Upper lobe of left lung (tissue), 4 donors: ENCODE data around the gene SMG5.

Experiments
- CTCF ChIP-seq, 6 experiments: fragments of 450-650 bp in 4 of 6; fragments of 200-600 bp in 2 of 6; sonication (generic) in 2 of 6; IDR thresholded peaks; one replicate each; pipeline ENCODE4 v1.5.1; 2016 to 2019; ENCODE audit warnings: antibody characterized with exemption in 6 of 6
- EP300 ChIP-seq, 4 donors: sonication (generic); formaldehyde crosslinking; IDR thresholded peaks; one replicate each; pipeline ENCODE4 v1.5.1; 2017; ENCODE audit warnings: antibody characterized with exemption in 4 of 4, control low read depth in 2 of 4
- POLR2AphosphoS5 ChIP-seq, 2 donors: sonication (generic); formaldehyde crosslinking; IDR thresholded peaks; one replicate each; pipeline ENCODE4 v1.5.1; 2017; ENCODE audit warnings: antibody characterized with exemption in 2 of 2

GRCh38 chr1:156284112-156284511, 1.5 kb upstream of the SMG5 start, which contains the start of gene TMEM79:
- TF ChIP-seq POLR2AphosphoS5 (IDR thresholded peaks at IDR 0.05) (no peak), CTCF (IDR thresholded peaks at IDR 0.05) (no peak), EP300 (IDR thresholded peaks at IDR 0.05) (no peak)
